ENCODE results near the gene SKIDA1.

- no peak for TF ChIP-seq CTCF (tag by site-specific recombination; IDR thresholded peaks at IDR 0.05)
- no peak for TF ChIP-seq ZNF433 (tag by site-specific recombination; IDR thresholded peaks at IDR 0.05; ENCODE audit: low read depth)
- TF ChIP-seq ZNF549 (tag by site-specific recombination; IDR thresholded peaks at IDR 0.05): no peak
- no peak for TF ChIP-seq TRIM28 (IDR thresholded peaks at IDR 0.05; ENCODE audit: borderline replicate concordance, low read length)
- no peak for TF ChIP-seq ZBTB20 (tag by site-specific recombination; IDR thresholded peaks at IDR 0.05)
- no peak for TF ChIP-seq ZNF639 (tag by site-specific recombination; IDR thresholded peaks at IDR 0.05)
These were observed 21.9 kb downstream of the SKIDA1 start for GRCh38 chr10:21503542-21503941.
